HG03066 (cell line): ENCODE data around the gene RYK.

Source experiments
- ATAC-seq: cut with Tn5 transposase; IDR thresholded peaks from one replicate; pipeline ENCODE4 v1.9.1; 2021; ENCODE audit warnings: low read depth; ENCODE audit not compliant: unreplicated experiment

Gene RYK

GRCh38 chr3:134258761-134259347 is 8.2 kb upstream of the RYK start:
- no peak for ATAC-seq

- no peak for ATAC-seq
Measured at GRCh38 chr3:134255404-134255803, 4.7 kb upstream of the RYK start.

GRCh38 chr3:134253475-134254226 is 3.0 kb upstream of the RYK start:
- no peak for ATAC-seq

GRCh38 chr3:134252766-134253165 is 2.1 kb upstream of the RYK start:
- no peak for ATAC-seq

- ATAC-seq, result no peak
Measured at GRCh38 chr3:134251731-134252391, 1.2 kb upstream of the RYK start.

- peak; percentile 43 for ATAC-seq
Measured at GRCh38 chr3:134249935-134250716, 533 bp downstream of the RYK start.

GRCh38 chr3:134249296-134249841 is 1.3 kb downstream of the RYK start:
- ATAC-seq, result no peak

GRCh38 chr3:134244921-134245320 is 5.7 kb downstream of the RYK start:
- ATAC-seq, result no peak

- no peak for ATAC-seq
Measured at GRCh38 chr3:134242649-134243617, 7.7 kb downstream of the RYK start.

GRCh38 chr3:134239538-134239937 is 11.1 kb downstream of the RYK start:
- peak; percentile 50 for ATAC-seq

GRCh38 chr3:134237454-134238145 is 13.1 kb downstream of the RYK start:
- no peak for ATAC-seq

- no peak for ATAC-seq
Measured at GRCh38 chr3:134236505-134237170, 14.0 kb downstream of the RYK start.

GRCh38 chr3:134235577-134236076 is 15.0 kb downstream of the RYK start:
- ATAC-seq, result no peak

- no peak for ATAC-seq
Measured at GRCh38 chr3:134232951-134233350, 17.7 kb downstream of the RYK start.

GRCh38 chr3:134232151-134232550 is 18.5 kb downstream of the RYK start:
- no peak for ATAC-seq

- ATAC-seq, result no peak
Measured at GRCh38 chr3:134231131-134231530, 19.5 kb downstream of the RYK start.

GRCh38 chr3:134229038-134229437 is 21.6 kb downstream of the RYK start:
- ATAC-seq, result no peak

- no peak for ATAC-seq
Measured at GRCh38 chr3:134228479-134228878, 22.2 kb downstream of the RYK start.
